NCI-H2227 treated with DMSO at 0.1 percent for 48 hours (cell line): ENCODE measurements around the gene WDR5.

Source experiments
- DNase-seq: peaks from one replicate; lab custom pipeline; 2025; lab: John Stamatoyannopoulos, UW

The WDR5 gene

DNA sequence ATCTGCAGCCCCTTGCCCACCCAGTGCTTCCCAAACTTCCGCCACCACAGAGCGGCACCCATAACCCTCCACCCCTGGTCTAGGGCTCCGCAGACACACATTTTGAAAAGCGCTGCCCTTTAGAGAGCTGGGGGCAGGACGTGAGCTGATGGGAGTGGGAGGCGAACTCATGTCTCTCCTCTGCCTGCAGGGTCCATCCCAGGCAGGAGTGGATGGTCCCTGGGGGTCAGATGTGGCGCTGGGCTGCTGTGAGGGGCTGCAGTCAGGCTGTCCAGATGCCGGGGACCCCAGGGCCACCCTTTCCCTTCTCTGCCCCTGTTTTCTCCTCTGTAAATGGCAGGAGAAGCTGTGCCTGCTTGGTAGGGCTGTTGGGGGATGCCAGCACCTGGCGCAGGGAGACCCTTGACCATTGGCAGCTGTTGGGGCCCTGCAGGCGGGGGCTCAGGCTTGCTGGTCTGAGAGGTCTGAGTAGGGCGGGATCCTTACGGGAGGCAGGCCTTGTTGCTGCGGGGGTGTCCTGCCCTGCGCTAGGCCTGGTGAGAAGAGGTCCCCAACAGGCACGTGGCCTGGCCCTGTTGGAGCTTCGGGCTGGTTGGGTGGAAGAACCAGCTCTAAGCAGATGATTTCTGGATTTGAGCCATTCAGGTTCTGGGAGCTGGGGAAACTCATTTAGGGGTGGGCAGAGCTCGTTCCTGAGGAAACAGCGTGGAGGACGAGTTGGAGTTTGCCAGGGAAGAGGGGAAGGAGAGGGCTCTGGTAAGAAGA, 38.8 kb downstream of the WDR5 start:
- no peak for DNase-seq

DNA sequence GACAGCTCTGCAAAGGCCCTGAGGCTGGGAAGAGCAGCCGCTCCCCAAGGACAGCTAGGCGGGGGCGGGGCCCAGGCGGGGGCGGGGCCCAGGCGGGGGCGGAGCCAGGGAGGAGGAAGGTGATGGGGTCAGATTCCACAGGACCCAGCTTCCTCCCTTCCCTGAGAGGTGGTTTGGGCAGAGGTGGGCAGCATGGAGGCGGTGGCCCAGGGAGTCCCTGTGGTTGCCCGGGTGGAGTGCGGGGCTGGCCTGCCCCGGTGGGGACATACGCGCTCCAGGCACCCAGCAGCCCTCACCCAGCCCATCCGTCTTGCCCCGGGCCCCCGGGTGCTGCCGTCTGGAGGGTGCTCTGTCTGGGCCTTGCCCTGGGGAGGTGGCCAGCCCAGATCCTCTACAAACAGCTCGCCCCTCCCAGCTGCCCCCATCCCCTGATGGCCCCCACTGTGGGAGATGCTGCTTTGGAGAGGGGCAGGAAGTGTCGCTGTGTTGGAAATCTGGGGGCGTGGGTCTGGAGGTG, 39.5 kb downstream of the WDR5 start:
- DNase-seq = no peak

DNA sequence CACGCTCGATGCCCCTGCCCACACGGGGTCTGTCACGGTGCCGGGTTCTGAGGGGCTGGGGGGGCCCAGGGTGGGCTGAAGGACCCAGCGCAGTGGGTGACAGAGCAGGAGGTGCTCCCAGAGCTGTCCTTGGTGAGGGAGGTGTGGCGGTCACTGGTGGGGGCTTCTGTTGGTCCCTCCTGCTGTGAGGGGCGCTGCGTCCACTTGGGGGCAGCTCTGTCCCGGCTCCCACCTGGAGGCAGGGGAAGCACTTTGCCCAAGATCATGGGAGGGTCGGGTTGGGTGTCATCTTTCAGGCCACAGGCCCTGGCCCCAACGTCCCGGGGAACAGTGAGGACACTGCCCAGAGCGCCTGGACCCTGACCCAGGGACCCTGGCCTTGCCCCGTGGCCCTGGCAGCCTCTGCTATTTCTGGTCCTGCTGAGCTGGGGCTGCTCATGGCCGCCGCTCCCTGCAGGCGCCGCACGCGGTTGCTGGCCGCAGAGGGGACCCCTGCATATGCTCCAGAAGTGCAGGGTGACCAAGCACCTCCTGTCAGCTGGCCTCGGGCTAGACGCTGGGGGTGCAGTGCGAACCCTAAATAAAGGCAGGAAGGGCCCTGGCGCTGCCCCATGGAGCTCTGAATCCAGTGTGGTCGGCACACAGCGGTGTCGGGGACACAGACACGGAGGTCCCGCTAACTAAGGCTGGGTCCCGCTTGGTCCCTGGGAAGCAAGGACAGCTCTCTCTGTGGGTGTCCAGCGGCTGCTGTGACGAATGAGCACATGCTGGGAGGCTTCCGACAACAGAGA, 40.1 kb downstream of the WDR5 start:
- no peak for DNase-seq

DNA sequence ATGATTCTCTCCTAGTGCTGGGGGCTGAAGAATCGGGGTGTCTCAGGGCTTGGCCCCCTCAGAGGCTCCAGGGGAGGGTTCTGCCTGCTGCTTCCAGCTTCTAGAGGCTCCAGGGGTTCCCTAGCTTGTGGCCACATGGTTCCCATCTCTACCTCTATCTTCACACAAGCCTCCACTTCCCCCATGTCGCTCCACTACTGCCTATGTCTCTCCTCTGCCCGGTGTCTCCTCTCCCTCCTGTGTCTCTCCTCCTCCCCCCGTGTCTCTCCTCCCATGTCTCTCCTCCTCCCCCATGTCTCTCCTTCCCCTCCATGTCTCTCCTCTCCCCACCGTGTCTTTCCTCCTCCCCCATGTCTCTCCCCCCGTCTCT, 40.7 kb downstream of the WDR5 start:
- DNase-seq = no peak

DNA sequence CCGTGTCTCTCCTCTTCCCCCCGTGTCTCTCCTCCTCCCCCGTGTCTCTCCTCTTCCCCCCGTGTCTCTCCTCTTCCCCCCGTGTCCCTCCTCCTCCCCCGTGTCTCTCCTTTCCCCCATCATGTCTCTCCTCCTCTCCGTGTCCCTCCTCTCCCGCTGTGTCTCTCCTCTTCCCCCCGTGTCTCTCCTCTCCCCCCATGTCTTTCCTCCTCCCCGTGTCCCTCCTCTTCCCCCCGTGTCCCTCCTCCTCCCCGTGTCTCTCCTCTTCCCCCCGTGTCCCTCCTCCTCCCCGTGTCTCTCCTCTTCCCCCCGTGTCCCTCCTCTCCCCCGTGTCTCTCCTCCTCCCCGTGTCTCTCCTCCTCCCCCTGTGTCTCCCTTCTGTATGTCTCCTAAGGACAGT, 41.3 kb downstream of the WDR5 start:
- DNase-seq = no peak

DNA sequence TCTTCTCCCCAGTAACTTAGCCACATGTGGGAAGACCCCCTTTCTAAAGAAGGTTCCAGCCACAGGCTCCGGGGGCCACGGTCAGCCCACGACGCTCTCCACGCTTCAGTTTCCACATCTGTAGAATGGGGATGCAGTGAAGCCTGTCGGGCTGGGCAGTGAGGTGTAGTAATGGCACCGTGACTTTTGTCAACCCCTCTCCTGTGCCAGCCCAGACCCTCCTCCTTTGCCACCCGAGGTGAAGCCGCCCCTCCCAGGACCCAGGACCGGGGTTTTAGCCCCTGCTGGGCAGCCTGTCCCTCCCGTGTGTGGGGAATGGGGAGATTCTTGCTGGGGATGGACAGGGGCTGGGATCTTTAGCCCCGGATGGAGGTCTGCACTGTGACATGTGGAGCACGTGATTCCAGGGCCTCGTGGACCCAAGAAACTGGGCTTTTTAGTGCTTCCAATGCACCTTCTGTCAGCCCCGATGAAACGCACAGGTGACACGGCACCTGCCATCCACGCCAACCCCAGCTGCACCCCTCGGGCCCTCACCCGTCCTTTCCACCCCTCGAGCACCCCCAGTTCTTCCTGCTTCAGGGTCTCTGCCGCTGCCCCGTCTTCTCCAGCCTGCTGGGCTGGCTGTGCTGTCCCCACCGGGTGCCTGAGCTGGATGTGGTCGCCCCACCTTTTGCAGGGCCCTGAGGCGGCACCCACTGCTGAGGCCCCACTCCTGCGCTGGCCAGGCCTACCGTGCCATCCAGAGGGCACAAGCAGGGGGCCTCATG, 41.9 kb downstream of the WDR5 start:
- DNase-seq = no peak

DNA sequence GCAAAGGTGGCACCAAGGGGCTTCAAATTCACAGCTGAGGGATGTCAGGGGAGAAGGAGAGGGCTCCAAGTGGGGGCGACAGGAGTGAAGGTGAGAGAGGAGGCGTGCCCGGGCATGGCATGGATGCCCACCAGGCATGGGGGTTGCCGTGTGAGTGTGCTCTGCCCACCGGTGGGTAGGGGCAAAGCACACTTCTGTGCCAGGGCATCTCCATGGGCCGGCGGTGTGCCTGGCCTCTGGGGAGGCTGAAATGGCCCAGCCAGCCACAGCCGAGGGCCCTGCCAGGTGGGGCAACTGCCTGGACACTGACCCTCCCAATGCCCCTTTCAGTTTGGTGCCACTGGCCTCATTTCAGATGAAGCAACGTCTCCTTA, 42.5 kb downstream of the WDR5 start:
- DNase-seq = no peak

DNA sequence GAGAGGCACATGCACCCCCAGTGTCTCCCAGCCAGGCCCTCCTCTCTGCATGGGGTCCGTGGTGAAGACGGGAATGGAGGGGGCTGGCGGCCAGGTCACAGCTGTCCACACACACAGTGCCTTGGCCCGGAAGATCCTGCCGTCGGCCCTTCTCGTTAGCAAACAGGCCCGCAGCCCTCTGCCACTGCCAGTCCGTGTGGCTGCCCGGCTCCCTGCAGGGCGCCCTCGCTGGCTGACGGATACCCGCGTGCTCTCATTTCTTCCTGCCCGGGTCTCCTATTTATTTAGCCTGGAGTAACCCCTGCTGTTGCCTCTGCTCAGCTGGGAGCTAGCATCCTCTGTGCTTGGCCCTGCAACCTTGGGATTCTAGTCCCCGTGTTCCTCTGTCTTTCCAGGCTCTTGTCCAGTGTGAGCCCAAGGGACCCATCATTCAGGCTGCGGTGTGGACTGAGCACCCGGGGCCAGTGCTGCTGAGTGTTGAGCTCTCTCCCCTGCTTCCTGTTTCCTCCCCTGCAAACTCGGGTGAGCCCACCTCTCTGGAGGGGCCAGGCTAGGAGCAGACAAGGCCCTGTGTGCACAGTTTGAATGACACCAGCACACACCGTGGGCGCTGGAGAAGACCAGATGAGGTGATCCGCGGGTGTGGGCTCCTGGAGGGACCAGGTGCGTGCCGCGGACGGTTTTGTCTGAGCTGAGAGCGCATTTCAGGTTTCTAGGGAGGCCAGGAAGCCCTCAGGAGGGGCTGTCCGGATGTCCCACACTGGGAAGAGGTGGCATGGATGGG, 43.1 kb downstream of the WDR5 start:
- DNase-seq = no peak

DNA sequence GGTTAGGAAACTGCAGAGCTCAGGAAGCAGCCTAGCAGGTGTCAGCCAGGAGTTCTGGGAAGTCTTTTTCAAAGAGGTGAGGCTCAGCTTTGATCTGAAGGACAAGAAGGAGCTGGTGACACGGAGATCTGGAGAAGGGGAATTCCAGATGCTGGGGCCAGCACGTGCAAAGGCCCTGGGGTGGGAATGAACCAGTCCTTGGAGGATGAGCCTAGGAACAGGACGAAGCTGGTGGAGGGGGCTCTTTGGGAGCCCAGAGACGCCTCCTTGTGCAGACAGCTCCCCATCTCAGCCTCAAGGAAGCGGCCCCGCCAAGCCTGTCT, 43.7 kb downstream of the WDR5 start:
- no peak for DNase-seq

DNA sequence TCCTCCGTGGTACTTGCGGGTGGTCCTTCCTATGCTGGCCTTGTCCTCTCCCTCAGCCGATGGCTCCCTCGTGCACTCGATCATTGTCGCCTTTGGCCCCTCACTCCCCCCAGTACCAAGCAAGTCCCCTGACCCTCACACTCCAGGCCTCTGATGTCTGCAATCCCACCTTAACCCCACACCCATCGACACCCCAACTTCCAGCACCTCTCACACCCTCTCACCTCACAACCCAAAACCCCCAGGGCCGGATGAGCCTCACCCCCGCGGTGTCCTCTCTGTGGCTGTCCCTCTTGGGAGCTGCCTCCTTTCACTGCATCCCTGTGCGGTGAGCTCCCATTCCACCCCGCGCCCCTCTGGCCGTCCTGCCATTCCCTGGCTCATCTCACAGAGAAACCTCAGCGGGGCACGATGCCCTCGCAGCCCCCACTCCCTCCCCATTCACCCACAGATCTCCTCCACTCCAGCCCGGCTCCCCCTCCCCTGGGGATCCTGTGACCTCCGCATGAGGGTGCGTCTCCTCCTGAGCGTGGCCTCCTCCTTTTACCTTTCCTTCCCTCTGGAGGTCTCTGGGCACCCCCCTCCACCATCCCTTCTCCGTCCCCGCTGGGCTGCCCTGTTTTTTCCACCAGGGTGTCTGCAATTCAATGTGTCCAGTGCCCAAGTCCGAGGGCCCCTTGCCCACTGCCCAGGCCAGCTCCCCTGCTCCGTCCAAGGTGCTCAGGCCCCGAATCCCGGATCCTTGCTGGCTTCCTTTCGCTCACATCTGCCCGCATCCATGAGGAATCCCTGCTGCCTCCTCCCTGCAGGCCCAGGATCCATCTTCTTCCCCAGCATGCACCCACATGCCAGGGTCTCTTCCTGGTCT, 44.3 kb downstream of the WDR5 start:
- DNase-seq = no peak

DNA sequence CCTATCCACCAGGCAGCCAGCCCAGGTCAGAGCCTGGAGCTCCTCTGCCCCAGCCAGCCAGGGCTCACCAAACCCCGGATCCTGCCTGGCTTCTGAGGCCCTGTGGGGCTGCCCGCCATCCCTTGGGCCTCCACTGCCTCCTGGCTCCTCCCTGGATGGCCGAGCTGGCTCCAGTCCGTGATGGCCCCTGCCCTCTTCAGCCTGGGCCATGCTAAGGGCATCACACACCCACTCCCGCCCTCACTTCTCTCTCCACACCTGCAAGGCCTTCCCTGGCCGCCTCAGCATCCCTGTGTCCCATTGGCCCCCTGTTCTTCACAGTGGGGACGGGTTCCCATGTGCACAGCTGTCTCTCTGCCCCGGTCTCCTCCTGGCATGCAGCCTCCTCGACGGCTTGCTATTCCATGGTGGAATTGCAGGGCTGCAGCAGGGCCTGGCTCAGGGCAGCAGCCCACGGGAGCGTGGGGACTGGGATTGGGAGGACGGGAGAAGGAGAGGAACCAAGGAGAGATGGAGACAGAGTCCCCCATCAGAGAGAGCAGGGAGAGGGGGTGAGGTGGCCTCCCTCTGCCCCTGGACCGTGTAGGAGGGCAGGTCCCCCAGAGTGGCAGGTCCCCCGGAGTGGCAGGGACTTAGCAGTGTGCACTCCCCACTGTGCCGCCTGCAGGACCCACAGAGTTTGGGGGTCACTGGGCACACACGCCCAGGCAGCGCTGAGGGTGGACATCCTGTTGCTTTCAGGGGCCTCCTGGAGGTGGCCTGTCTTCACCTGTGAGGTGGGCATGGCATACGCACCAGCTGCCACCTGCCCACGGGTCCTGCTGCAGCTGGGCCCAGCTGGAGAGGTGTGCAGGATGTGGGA, 45.1 kb downstream of the WDR5 start:
- DNase-seq = no peak

DNA sequence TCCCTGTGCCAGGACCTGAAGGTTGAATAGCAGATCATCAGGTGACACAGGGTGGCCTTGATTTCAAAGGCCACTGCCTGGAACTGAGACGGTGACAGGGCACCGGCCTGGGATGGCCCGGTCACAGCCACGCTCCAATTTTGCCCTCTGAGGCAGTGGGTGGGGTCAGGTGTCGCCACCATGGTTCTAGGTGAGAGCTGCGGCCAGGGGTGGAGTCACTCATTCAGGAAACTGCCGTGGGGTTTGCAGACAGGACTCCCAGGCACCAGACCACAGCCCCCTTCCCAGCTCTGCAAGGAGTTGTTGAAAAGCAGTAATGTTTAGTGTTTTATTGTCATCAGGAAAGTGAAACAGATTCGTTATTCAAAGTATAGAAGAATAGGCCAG, 45.8 kb downstream of the WDR5 start:
- DNase-seq = no peak

DNA sequence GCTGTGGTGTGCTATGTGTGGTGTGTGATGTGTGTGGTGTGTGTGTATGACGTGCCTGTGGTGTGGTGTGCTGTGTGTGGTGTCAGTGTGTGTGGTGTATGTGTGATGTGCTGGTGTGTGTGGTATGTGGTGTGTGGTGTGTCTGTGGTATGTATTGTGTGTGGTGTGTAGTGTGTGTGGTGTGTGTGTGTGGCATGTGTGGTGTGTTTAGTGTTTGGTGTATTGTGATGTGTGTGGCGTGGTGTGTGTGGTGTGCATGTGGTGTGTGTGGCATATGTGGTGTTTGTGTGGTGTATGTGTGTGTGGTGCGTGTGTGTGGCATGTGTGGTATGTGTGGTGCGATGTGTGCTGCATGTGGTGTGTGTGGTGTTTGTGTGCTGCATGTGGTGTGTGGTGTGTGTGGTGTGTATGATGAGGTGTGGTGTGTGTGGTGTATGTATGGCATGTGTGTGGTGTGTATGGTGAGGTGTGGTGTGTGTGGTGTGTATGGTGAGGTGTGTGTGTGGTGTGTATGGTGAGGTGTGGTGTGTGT, 46.7 kb downstream of the WDR5 start:
- no peak for DNase-seq

DNA sequence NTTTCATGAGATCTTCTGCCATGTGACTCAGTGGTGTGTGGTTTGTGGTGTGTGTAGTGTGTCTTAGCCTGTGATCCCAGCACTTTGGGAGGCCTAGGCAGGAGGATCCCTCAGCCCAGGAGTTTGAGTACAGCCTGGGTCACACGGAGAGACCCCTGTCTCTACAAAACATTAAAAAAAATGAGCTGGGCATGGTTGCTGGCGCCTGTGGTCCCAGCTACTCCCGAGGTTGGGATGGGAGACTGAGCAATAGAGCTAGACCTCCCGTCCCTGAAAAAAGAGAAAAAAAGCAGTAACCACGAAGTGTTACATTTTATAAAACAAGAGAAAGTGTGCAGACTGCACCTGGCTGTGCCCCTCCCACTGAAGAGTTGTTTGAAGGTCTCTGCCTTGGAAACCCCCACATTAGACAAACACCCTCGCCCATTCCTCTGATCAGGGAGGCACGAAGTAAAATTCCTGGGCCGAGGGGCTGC, 49.7 kb downstream of the WDR5 start:
- no peak for DNase-seq

DNA sequence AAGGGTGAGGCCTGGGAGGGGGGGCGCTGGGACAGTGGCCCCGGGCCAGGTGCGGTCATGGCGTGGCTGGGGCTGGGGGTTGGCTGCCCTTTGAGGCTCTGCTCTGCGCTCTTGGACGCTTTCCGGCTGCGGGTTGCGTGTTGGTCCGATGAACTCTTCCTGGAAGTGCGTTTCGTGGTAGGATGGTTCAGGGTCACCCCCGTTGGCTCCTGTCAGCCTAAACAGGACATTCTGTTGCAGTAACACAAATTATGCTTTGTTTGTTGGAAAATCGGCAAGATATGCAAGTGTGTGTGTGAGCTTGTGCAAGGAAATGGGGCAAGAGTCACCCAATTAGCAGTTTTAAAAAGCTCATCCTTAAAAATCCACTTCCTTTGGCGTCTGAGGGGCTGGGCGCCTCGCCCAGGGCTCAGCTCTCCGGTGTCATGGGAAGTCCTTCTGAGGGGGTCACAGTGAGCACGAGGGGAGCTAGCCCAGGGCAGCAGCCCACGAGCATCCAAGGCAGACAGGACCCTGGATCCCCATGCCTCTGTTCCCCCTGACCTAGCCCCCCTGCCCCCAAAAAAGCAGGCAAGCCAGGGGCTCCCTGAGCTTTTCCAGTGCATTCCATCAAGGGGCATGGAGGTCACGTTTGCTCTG, 50.7 kb downstream of the WDR5 start:
- DNase-seq = no peak

DNA sequence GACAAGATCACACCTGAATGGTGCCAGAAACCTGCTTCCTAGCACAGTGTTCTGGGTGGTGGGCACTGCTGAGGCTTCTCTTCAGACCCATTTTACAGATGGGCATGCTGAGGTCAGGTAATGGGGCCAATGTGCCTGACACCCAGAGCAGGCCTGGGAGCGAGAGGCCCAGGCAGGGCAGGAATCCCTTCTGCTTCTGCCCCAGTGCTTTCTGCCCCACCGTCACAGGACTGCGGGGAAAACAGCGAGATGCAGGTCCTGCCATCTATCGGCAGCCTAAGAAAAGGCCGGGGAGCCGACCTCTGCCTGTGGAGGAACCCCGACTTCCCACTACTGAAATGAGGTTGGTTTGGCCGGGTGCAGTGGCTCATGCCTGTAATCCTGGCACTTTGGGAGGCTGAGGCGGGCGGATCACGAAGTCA, 51.2 kb downstream of the WDR5 start:
- no peak for DNase-seq

DNA sequence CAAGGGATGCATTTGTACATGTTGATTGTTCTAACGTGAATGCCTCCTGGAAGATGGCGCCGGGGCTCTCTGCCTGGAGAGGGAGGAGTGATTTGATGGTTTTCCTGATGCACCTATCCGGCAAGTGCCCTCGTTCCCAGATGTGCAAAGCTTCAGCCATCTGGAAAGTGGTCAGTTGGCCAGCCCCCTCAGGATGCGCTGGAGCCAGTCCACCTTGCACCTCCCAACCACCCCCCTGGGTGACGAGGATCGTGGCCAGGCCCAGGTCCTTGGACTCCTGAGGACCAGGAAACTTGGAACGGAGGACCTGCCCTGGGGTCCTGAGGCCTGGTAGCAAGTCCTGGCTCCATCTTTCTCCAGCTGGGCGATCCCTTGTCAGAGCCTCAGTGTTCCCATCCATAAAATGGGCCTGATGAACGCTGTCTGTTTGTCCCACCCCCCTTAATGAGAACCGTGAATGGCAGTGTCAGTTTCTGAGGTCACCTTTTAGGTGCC, 52.1 kb downstream of the WDR5 start:
- DNase-seq = no peak

DNA sequence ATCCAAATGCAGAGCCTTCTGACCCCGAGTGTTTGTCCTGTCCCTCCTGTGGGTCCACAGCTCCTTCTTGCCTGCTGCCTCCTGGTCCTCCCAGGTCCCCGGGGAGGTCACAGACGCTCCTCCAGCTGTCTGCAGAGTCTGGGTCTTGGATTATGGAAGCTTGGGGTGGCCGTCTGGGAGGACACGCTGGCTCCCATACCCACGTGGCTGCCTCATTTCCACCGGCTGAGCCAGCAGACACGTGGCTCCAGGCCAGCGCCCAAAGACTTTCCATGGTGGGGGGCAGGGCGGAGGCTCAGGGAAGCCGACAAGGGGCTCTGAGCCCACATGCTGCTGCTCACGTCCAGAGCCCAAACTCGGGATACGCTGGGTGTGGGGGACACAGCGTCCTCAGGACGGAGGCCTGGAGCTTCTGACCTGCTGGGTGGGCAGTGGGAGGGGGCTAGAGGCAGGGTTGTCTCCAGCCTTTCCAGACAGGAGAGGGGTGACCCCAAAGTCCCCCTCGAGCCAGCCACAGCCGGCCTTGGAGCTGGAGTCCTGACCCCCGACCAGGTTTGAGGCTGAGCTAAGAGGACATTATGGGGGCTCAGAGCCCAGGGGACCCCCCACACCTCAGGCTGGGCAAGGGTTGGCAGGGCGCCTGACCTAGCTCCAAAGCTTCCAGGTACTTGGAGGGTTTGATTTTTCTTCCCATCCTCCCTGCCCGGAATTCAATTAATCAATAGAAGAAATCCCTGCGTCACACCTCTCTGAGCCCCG, 52.7 kb downstream of the WDR5 start:
- DNase-seq = no peak
